Hepatocyte (in vitro differentiated cells): ENCODE measurements around the gene TDRD12.

Experiments used
- CTCF ChIP-seq: fragments of 200-600 bp; sonication (generic); IDR thresholded peaks from 2 replicates; pipeline ENCODE4 v1.5.1; 2016; ENCODE audit warnings: antibody characterized with exemption, mild to moderate bottlenecking; ENCODE audit not compliant: poor library complexity
- EZH2 ChIP-seq: fragments of 200-600 bp; sonication (generic); IDR thresholded peaks from 2 replicates; pipeline ENCODE4 v1.6.1; 2016; ENCODE audit warnings: antibody characterized with exemption, mild to moderate bottlenecking, borderline replicate concordance
- EZH2phosphoT487 ChIP-seq: fragments of 200-600 bp; sonication (generic); IDR thresholded peaks from one replicate; pipeline ENCODE4 v1.6.1; 2018; ENCODE audit warnings: antibody characterized with exemption, mild to moderate bottlenecking, low read depth, moderate library complexity; ENCODE audit not compliant: unreplicated experiment, severe bottlenecking

- TF ChIP-seq CTCF (no peak), EZH2phosphoT487 (no peak), EZH2 (no peak)
Observed at GRCh38 chr19:32691291-32691951, 28.1 kb upstream of the TDRD12 start, which contains the start of gene NUDT19.
